ENCODE measurements around the gene TBC1D22A.

GRCh38 chr22:47057916-47058585 lies 295.6 kb downstream of the TBC1D22A start:
- no peak for TF ChIP-seq CTCF (IDR thresholded peaks at IDR 0.05)
- TF ChIP-seq POLR2A (IDR thresholded peaks at IDR 0.05) = no peak

Data from heart left ventricle (tissue), 13 donors.